Neural progenitor cell (in vitro differentiated cells): ENCODE measurements around the gene GLMP. TPM values are rescaled to one million over a fixed set of nuclear protein-coding genes. Genes with fewer than 3 reads are reported as not detected.

Experiments used
- DNase-seq: peaks from one replicate; pipeline ENCODE4 v3.0.0-alpha.2; 2016; ENCODE audit warnings: low spot score
- H2AFZ ChIP-seq: fragments of 200-600 bp; sonication (generic); replicated peaks from 2 replicates; pipeline ENCODE4 v1.6.1; 2016; ENCODE audit warnings: antibody characterized with exemption
- H3F3A ChIP-seq: fragments of 200-600 bp; sonication (generic); 2 replicates; pipeline ENCODE4 v1.6.1; 2016; ENCODE audit warnings: antibody characterized with exemption, low read depth
- H3K27ac ChIP-seq: fragments of 200-600 bp; sonication (generic); 2 replicates; pipeline ENCODE4 v1.5.1; 2016; ENCODE audit warnings: mild to moderate bottlenecking
- H3K27me3 ChIP-seq: fragments of 200-600 bp; sonication (generic); 2 replicates; pipeline ENCODE4 v1.6.1; 2016; ENCODE audit warnings: mild to moderate bottlenecking, moderate library complexity
- H3K36me3 ChIP-seq: fragments of 200-600 bp; sonication (generic); 2 replicates; pipeline ENCODE4 v1.5.1; 2016
- H3K4me1 ChIP-seq: fragments of 200-600 bp; sonication (generic); 2 replicates; pipeline ENCODE4 v1.6.1; 2016; ENCODE audit warnings: mixed run types
- H3K4me2 ChIP-seq: fragments of 200-600 bp; sonication (generic); 2 replicates; pipeline ENCODE4 v1.6.1; 2016
- H3K4me3 ChIP-seq: fragments of 200-600 bp; sonication (generic); 2 replicates; pipeline ENCODE4 v1.5.1; 2016
- H3K79me2 ChIP-seq: fragments of 200-600 bp; sonication (generic); 2 replicates; pipeline ENCODE4 v1.6.1; 2016; ENCODE audit warnings: low read depth
- H3K9ac ChIP-seq: fragments of 200-600 bp; sonication (generic); 2 replicates; pipeline ENCODE4 v1.6.1; 2016
- H3K9me3 ChIP-seq: fragments of 200-600 bp; sonication (generic); 2 replicates; pipeline ENCODE4 v1.5.1; 2016; ENCODE audit warnings: low read depth
- H4K20me1 ChIP-seq: fragments of 200-600 bp; sonication (generic); 2 replicates; pipeline ENCODE4 v1.6.1; 2016; ENCODE audit warnings: low read depth
- H3K27ac Mint-ChIP-seq: 3 replicates; pipeline ENCODE4 v1.8.0; 2021; ENCODE audit warnings: mixed read lengths
- H3K27me3 Mint-ChIP-seq: 2 replicates; pipeline ENCODE4 v1.8.0; 2022; ENCODE audit warnings: low read depth, mild to moderate bottlenecking, inconsistent platforms, moderate library complexity, mixed read lengths; ENCODE audit not compliant: insufficient read depth
- H3K36me3 Mint-ChIP-seq: 3 replicates; pipeline ENCODE4 v1.8.0; 2021; ENCODE audit warnings: mixed read lengths
- H3K4me1 Mint-ChIP-seq: 3 replicates; pipeline ENCODE4 v1.8.0; 2021; ENCODE audit warnings: mixed read lengths
- H3K4me3 Mint-ChIP-seq: 3 replicates; pipeline ENCODE4 v1.8.0; 2021; ENCODE audit warnings: mild to moderate bottlenecking, moderate library complexity, mixed read lengths
- H3K9me3 Mint-ChIP-seq: 3 replicates; pipeline ENCODE4 v1.8.0; 2020; ENCODE audit warnings: mixed read lengths
- CTCF ChIP-seq: fragments of 200-600 bp; sonication (generic); IDR thresholded peaks from 2 replicates; pipeline ENCODE4 v1.5.1; 2017; ENCODE audit warnings: antibody characterized with exemption, mild to moderate bottlenecking
- EZH2 ChIP-seq: fragments of 200-600 bp; sonication (generic); IDR thresholded peaks from 2 replicates; pipeline ENCODE4 v1.6.1; 2017; ENCODE audit warnings: antibody characterized with exemption, mild to moderate bottlenecking, moderate library complexity
- EZH2phosphoT487 ChIP-seq: fragments of 200-600 bp; sonication (generic); IDR thresholded peaks from 2 replicates; pipeline ENCODE4 v1.6.1; 2017; ENCODE audit warnings: antibody characterized with exemption
- total RNA-seq: library from RNA; depleted of rRNA; stranded (reverse); fragments of >200 nt; gene quantifications from 2 replicates; pipeline ENCODE4 v1.2.3, GENCODE V29; 2015; ENCODE audit warnings: low replicate concordance

GLMP gene
- total RNA-seq, 1 donor from 2014 or later = 38.7 TPM

- H3K36me3 ChIP-seq = no peaks in the 10 kb centered on the region
- peaks cover 20% of the 10 kb centered on the region for H3F3A ChIP-seq
- no peak overlapping the region for H2AFZ ChIP-seq
- H3K4me2 ChIP-seq = no peak overlapping the region
- H3K9me3 Mint-ChIP-seq = no peaks in the 10 kb centered on the region
- no peaks in the 10 kb centered on the region for H3K27me3 Mint-ChIP-seq
- no peak overlapping the region for H3K27ac ChIP-seq
- H3K9ac ChIP-seq = no peak overlapping the region
- H3K27me3 ChIP-seq = no peaks in the 10 kb centered on the region
- no peak for DNase-seq
- H3K36me3 Mint-ChIP-seq = peaks cover 13% of the 10 kb centered on the region
- H3K27ac Mint-ChIP-seq = no peak overlapping the region
- no peaks in the 10 kb centered on the region for H3K4me1 Mint-ChIP-seq
- H3K79me2 ChIP-seq = no peaks in the 10 kb centered on the region
- H3K4me3 Mint-ChIP-seq = no peak overlapping the region
- H4K20me1 ChIP-seq = no peaks in the 10 kb centered on the region
- TF ChIP-seq CTCF (no peak), EZH2 (no peak), EZH2phosphoT487 (no peak)
- H3K4me1 ChIP-seq = no peaks in the 10 kb centered on the region
- no peaks in the 10 kb centered on the region for H3K9me3 ChIP-seq
- H3K4me3 ChIP-seq = no peak overlapping the region
Observed at GRCh38 chr1:156303241-156303640, 7.8 kb upstream of the GLMP start.

- no peak within 1 kb of the TSS for H3K27ac ChIP-seq
- TF ChIP-seq EZH2 (no peak), CTCF (no peak), EZH2phosphoT487 (no peak)
- H3K9ac ChIP-seq = no peak within 1 kb of the TSS
- peaks cover 4% of the 10 kb centered on the region for H3K4me1 ChIP-seq
- DNase-seq = no peak
- H2AFZ ChIP-seq = no peak within 1 kb of the TSS
- peaks cover 10% of the 10 kb centered on the region for H3F3A ChIP-seq
- no peaks in the 10 kb centered on the region for H3K27me3 ChIP-seq
- no peaks in the 10 kb centered on the region for H3K9me3 ChIP-seq
- H3K27me3 Mint-ChIP-seq = peaks cover 2% of the 10 kb centered on the region
- H3K4me2 ChIP-seq = no peak within 1 kb of the TSS
- H4K20me1 ChIP-seq = no peaks in the 10 kb centered on the region
- H3K9me3 Mint-ChIP-seq = no peaks in the 10 kb centered on the region
- peaks cover 3% of the 10 kb centered on the region for H3K4me1 Mint-ChIP-seq
- H3K36me3 Mint-ChIP-seq = no peaks in the 10 kb centered on the region
- no peaks in the 10 kb centered on the region for H3K79me2 ChIP-seq
- H3K4me3 ChIP-seq = no peak within 1 kb of the TSS
- no peak within 1 kb of the TSS for H3K4me3 Mint-ChIP-seq
- no peak within 1 kb of the TSS for H3K27ac Mint-ChIP-seq
- no peaks in the 10 kb centered on the region for H3K36me3 ChIP-seq
Observed at GRCh38 chr1:156298852-156299357, 3.4 kb upstream of the GLMP start, which contains the start of gene VHLL. Gene VHLL (minus strand): TSS chr1:156299307. CDS start chr1:156299189, 118 bp downstream.

- Histone ChIP-seq H3K79me2 (no peaks in the 10 kb centered on the region), H3K27me3 (no peaks in the 10 kb centered on the region), H3K27ac (no peak overlapping the region), H3K9me3 (no peaks in the 10 kb centered on the region), H3K4me3 (no peak overlapping the region), H4K20me1 (no peaks in the 10 kb centered on the region), H3K4me1 (peaks cover 4% of the 10 kb centered on the region), H2AFZ (no peak overlapping the region), H3K36me3 (no peaks in the 10 kb centered on the region), H3K4me2 (no peak overlapping the region), H3K9ac (no peak overlapping the region), H3F3A (peaks cover 14% of the 10 kb centered on the region)
- DNase-seq = no peak
- no peak overlapping the region for H3K4me3 Mint-ChIP-seq
- no peak for TF ChIP-seq CTCF
- TF ChIP-seq EZH2 = no peak
- TF ChIP-seq EZH2phosphoT487 = no peak
- H3K27ac Mint-ChIP-seq = no peak overlapping the region
- H3K36me3 Mint-ChIP-seq = peaks cover 1% of the 10 kb centered on the region
- peaks cover 8% of the 10 kb centered on the region for H3K4me1 Mint-ChIP-seq
- H3K27me3 Mint-ChIP-seq = peaks cover 2% of the 10 kb centered on the region
- no peaks in the 10 kb centered on the region for H3K9me3 Mint-ChIP-seq
Observed at GRCh38 chr1:156293895-156294294, 1.6 kb downstream of the GLMP start.
